Measurements from ENCODE around the gene MAP1A.

Gene MAP1A

GRCh38 chr15:43511012-43511885 is 6.2 kb upstream of the MAP1A start:
- DNase-seq (ENCODE audit: low spot score), result peak; percentile 56

GRCh38 chr15:43513550-43513949 is 3.9 kb upstream of the MAP1A start:
- no peak for DNase-seq (ENCODE audit: low spot score)

GRCh38 chr15:43514241-43515057 is 3.0 kb upstream of the MAP1A start:
- DNase-seq (ENCODE audit: low spot score), result peak; percentile 68

GRCh38 chr15:43515741-43516140 is 1.7 kb upstream of the MAP1A start:
- no peak for DNase-seq (ENCODE audit: low spot score)

- DNase-seq (ENCODE audit: low spot score), result no peak
Observed at GRCh38 chr15:43516185-43516584, 1.2 kb upstream of the MAP1A start.

GRCh38 chr15:43516801-43517353 is 531 bp upstream of the MAP1A start:
- DNase-seq (ENCODE audit: low spot score), result no peak

- no peak for DNase-seq (ENCODE audit: low spot score)
Observed at GRCh38 chr15:43518197-43518761, 871 bp downstream of the MAP1A start.

- no peak for DNase-seq (ENCODE audit: low spot score)
Observed at GRCh38 chr15:43519196-43519595, 1.8 kb downstream of the MAP1A start.

GRCh38 chr15:43520138-43520537 is 2.7 kb downstream of the MAP1A start:
- DNase-seq (ENCODE audit: low spot score), result no peak

GRCh38 chr15:43521419-43521818 is 4.0 kb downstream of the MAP1A start:
- no peak for DNase-seq (ENCODE audit: low spot score)

GRCh38 chr15:43522247-43522646 is 4.8 kb downstream of the MAP1A start:
- no peak for DNase-seq (ENCODE audit: low spot score)

- no peak for DNase-seq (ENCODE audit: low spot score)
Observed at GRCh38 chr15:43523646-43524045, 6.2 kb downstream of the MAP1A start.

- DNase-seq (ENCODE audit: low spot score), result no peak
Observed at GRCh38 chr15:43524254-43524845, 6.9 kb downstream of the MAP1A start.

GRCh38 chr15:43525131-43525530 is 7.7 kb downstream of the MAP1A start:
- DNase-seq (ENCODE audit: low spot score), result no peak

- DNase-seq (ENCODE audit: low spot score), result no peak
Observed at GRCh38 chr15:43526261-43526930, 9.0 kb downstream of the MAP1A start.

GRCh38 chr15:43527016-43527801 is 9.8 kb downstream of the MAP1A start:
- no peak for DNase-seq (ENCODE audit: low spot score)

GRCh38 chr15:43527802-43528541 is 10.6 kb downstream of the MAP1A start:
- DNase-seq (ENCODE audit: low spot score), result no peak

- DNase-seq (ENCODE audit: low spot score), result no peak
Observed at GRCh38 chr15:43528542-43529007, 11.2 kb downstream of the MAP1A start.

- DNase-seq (ENCODE audit: low spot score), result no peak
Observed at GRCh38 chr15:43529141-43529540, 11.7 kb downstream of the MAP1A start.
